Gastroesophageal sphincter (tissue), 4 donors: ENCODE results near the gene RSRC1. TPM values are rescaled to one million over a fixed set of nuclear protein-coding genes. Genes with fewer than 3 reads are reported as not detected.

Source experiments
- ATAC-seq: fragments of 150-250 bp; one replicate; pipeline ENCODE4 v1.9.1; 2016; ENCODE audit warnings: mild to moderate bottlenecking, moderate library complexity
- H3K27ac ChIP-seq, 4 donors: fragments of 200-600 bp; sonication (generic) in 3 of 4; 1 replicate in 3 of 4; 2 replicates in 1 of 4; pipeline ENCODE4 v1.5.1; 2016 to 2019
- H3K27me3 ChIP-seq: fragments of 200-600 bp; sonication (generic); one replicate; pipeline ENCODE4 v1.5.1; 2019
- H3K36me3 ChIP-seq, 2 donors: fragments of 200-600 bp; sonication (generic); one replicate each; pipeline ENCODE4 v1.5.1; 2019; ENCODE audit warnings: control low read depth in 1 of 2
- H3K4me1 ChIP-seq, 3 donors: fragments of 200-600 bp; sonication (generic); 1 replicate in 2 of 3; 2 replicates in 1 of 3; pipeline ENCODE4 v1.5.1; 2016 to 2019; ENCODE audit warnings: control low read depth in 2 of 3
- H3K4me3 ChIP-seq, 2 donors: fragments of 200-600 bp; sonication (generic); one replicate each; pipeline ENCODE4 v1.5.1; 2019; ENCODE audit warnings: mild to moderate bottlenecking in 1 of 2, moderate library complexity in 1 of 2
- H3K9me3 ChIP-seq, 3 donors: fragments of 200-600 bp; sonication (generic); one replicate each; pipeline ENCODE4 v1.5.1; 2017 to 2019; ENCODE audit warnings: control low read depth in 2 of 3
- CTCF ChIP-seq, 4 experiments: fragments of 200-600 bp in 2 of 4; fragments of 450-650 bp in 2 of 4; sonication (generic) in 1 of 4; IDR thresholded peaks; one replicate each; pipeline ENCODE4 v1.5.1; 2017 to 2019; ENCODE audit warnings: antibody characterized with exemption in 4 of 4, mild to moderate bottlenecking in 2 of 4, moderate library complexity in 2 of 4
- EP300 ChIP-seq: sonication (generic); formaldehyde crosslinking; IDR thresholded peaks from one replicate; pipeline ENCODE4 v1.6.1; 2017; ENCODE audit warnings: antibody characterized with exemption, mild to moderate bottlenecking
- POLR2A ChIP-seq, 2 donors: fragments of 450-650 bp; IDR thresholded peaks; one replicate each; pipeline ENCODE4 v1.6.1; 2017; ENCODE audit warnings: antibody characterized with exemption in 2 of 2, mild to moderate bottlenecking in 2 of 2, moderate library complexity in 1 of 2
- POLR2AphosphoS5 ChIP-seq: sonication (generic); formaldehyde crosslinking; IDR thresholded peaks from one replicate; pipeline ENCODE4 v1.6.1; 2017; ENCODE audit warnings: antibody characterized with exemption
- WGBS, 2 donors: methylation state at CpG; one replicate each; pipeline ENCODE4 v1.1.5; 2018; ENCODE audit warnings: low coverage in 1 of 2; 5-methylcytosine and 5-hydroxymethylcytosine counted together
- total RNA-seq, 4 donors: library from RNA; depleted of rRNA; stranded (reverse); fragments of >200 nt; gene quantifications; one replicate each; pipeline ENCODE4 v1.1.0, GENCODE V29; 2016

The RSRC1 gene
- total RNA-seq, 4 donors from 2014 or later: 40.6 to 66.0 (median 43.9) TPM

- H3K36me3 ChIP-seq: no peaks in the 10 kb centered on the region
- no peak for ATAC-seq
- no peak for TF ChIP-seq EP300
- no peak for TF ChIP-seq POLR2A (IDR thresholded peaks at IDR 0.05)
- TF ChIP-seq POLR2AphosphoS5: no peak
- no peak for TF ChIP-seq CTCF (IDR thresholded peaks at IDR 0.05)
- H3K9me3 ChIP-seq: no peaks in the 10 kb centered on the region
- no peak overlapping the region for H3K4me3 ChIP-seq
- H3K4me1 ChIP-seq: no peaks in the 10 kb centered on the region
- H3K27ac ChIP-seq: no peak overlapping the region
- H3K27me3 ChIP-seq: no peaks in the 10 kb centered on the region
Measured at GRCh38 chr3:158430968-158431367, 321.1 kb downstream of the RSRC1 start.

- Histone ChIP-seq H3K4me1 (no peaks in the 10 kb centered on the region), H3K27ac (no peak overlapping the region), H3K36me3 (no peaks in the 10 kb centered on the region), H3K27me3 (no peaks in the 10 kb centered on the region), H3K9me3 (no peaks in the 10 kb centered on the region), H3K4me3 (no peak overlapping the region)
- no peak for ATAC-seq
- no peak for TF ChIP-seq POLR2A (IDR thresholded peaks at IDR 0.05)
- no peak for TF ChIP-seq CTCF (IDR thresholded peaks at IDR 0.05)
- TF ChIP-seq POLR2AphosphoS5: no peak
- no peak for TF ChIP-seq EP300
- 80% methylated on average over 3 of the region's 3 CpGs; no CpG with 5 or more reads in 1 of the 2 donors for WGBS, 2 donors
Measured at GRCh38 chr3:158431829-158432228, 321.9 kb downstream of the RSRC1 start.

- Histone ChIP-seq H3K9me3 (no peaks in the 10 kb centered on the region), H3K27me3 (no peaks in the 10 kb centered on the region), H3K4me3 (no peak overlapping the region), H3K36me3 (no peaks in the 10 kb centered on the region), H3K4me1 (no peaks in the 10 kb centered on the region), H3K27ac (no peak overlapping the region)
- no peak for ATAC-seq
- peak; percentile 48 to 75 (median 64) for TF ChIP-seq CTCF (IDR thresholded peaks at IDR 0.05)
- no peak for TF ChIP-seq POLR2AphosphoS5
- WGBS, 2 donors: 6 to 7% methylated on average over 4 of the region's 4 CpGs
Measured at GRCh38 chr3:158434412-158435038, 324.6 kb downstream of the RSRC1 start.

GRCh38 chr3:158443632-158444031 is 333.7 kb downstream of the RSRC1 start:
- no peak overlapping the region for H3K4me3 ChIP-seq
- no peaks in the 10 kb centered on the region for H3K27me3 ChIP-seq
- WGBS, 2 donors: 100% methylated on average over 1 of the region's 1 CpG; no CpG with 5 or more reads in 1 of the 2 donors
- ATAC-seq: no peak
- no peaks in the 10 kb centered on the region for H3K4me1 ChIP-seq
- no peaks in the 10 kb centered on the region for H3K36me3 ChIP-seq
- no peaks in the 10 kb centered on the region for H3K9me3 ChIP-seq
- no peak for TF ChIP-seq EP300
- no peak for TF ChIP-seq POLR2AphosphoS5
- TF ChIP-seq CTCF (IDR thresholded peaks at IDR 0.05): no peak
- TF ChIP-seq POLR2A (IDR thresholded peaks at IDR 0.05): no peak
- no peak overlapping the region for H3K27ac ChIP-seq

- no peak for ATAC-seq
- no peak overlapping the region for H3K27ac ChIP-seq
- TF ChIP-seq POLR2AphosphoS5 (no peak), POLR2A (IDR thresholded peaks at IDR 0.05) (no peak), CTCF (IDR thresholded peaks at IDR 0.05) (no peak), EP300 (no peak)
- H3K27me3 ChIP-seq: no peaks in the 10 kb centered on the region
- no peaks in the 10 kb centered on the region for H3K9me3 ChIP-seq
- H3K4me3 ChIP-seq: no peak overlapping the region
- H3K4me1 ChIP-seq: no peaks in the 10 kb centered on the region
- H3K36me3 ChIP-seq: no peaks in the 10 kb centered on the region
Measured at GRCh38 chr3:158447408-158447807, 337.5 kb downstream of the RSRC1 start.
